B cell (primary cell): Measurements from ENCODE around the gene DEAF1. TPM values are rescaled to one million over a fixed set of nuclear protein-coding genes. Genes with fewer than 3 reads are reported as not detected.

Experiments used
- ATAC-seq: fragments of 200-7000 bp; cut with Tn5 transposase; one replicate; pipeline ENCODE4 v1.10.0; 2021; ENCODE audit warnings: low read depth, mild to moderate bottlenecking, moderate number of reproducible peaks, moderate library complexity
- CTCF ChIA-PET: fragments of 350-600 bp; sonication (Branson Sonifier 250); formaldehyde crosslinking; loops from one replicate; lab custom pipeline; 2021; ENCODE audit warnings: antibody characterized with exemption, inconsistent platforms; lab: Charles Lee
- POLR2A ChIA-PET: fragments of 350-600 bp; sonication (Branson Sonifier 250); formaldehyde crosslinking; loops from one replicate; lab custom pipeline; 2021; ENCODE audit warnings: antibody characterized with exemption; lab: Charles Lee
- DNase-seq: peaks from one replicate; pipeline ENCODE4 v3.0.0; 2013
- H2AFZ ChIP-seq: 2 replicates; pipeline ENCODE4 v1.6.1; 2012; ENCODE audit warnings: mild to moderate bottlenecking, low read depth, low read length; ENCODE audit not compliant: insufficient read depth, poor library complexity, severe bottlenecking
- H3K27ac ChIP-seq, 2 donors: 1 replicate in 1 of 2; 2 replicates in 1 of 2; pipeline ENCODE4 v1.5.1; 2012 to 2013; ENCODE audit warnings: low read length in 2 of 2, mild to moderate bottlenecking in 2 of 2, moderate library complexity in 1 of 2
- H3K27me3 ChIP-seq, 4 experiments: fragments of 200-600 bp in 1 of 4; sonication (generic) in 1 of 4; replicated peaks in 1 of 4; 1 replicate in 2 of 4; 2 replicates in 2 of 4; pipeline versions ENCODE4 v1.6.1 to v1.7.0; 2013 to 2016; ENCODE audit warnings: low read length in 3 of 4, mild to moderate bottlenecking in 2 of 4, mixed read lengths in 1 of 4, moderate library complexity in 1 of 4; ENCODE audit not compliant: insufficient read depth in 4 of 4, control insufficient read depth in 3 of 4; ENCODE audit errors: control extremely low read depth in 1 of 4
- H3K36me3 ChIP-seq, 2 experiments: replicated peaks in 1 of 2; 1 replicate in 1 of 2; 2 replicates in 1 of 2; pipeline versions ENCODE4 v1.6.1 to v1.7.1; 2013; ENCODE audit warnings: low read length in 1 of 2; ENCODE audit not compliant: insufficient read depth in 2 of 2, control insufficient read depth in 1 of 2; ENCODE audit errors: control extremely low read depth in 1 of 2, extremely low read depth in 1 of 2
- H3K4me1 ChIP-seq, 2 donors: fragments of 200-600 bp in 1 of 2; sonication (generic) in 1 of 2; 1 replicate in 1 of 2; 2 replicates in 1 of 2; pipeline versions ENCODE4 v1.5.1 to v1.6.1; 2013 to 2017; ENCODE audit warnings: low read length in 2 of 2; ENCODE audit not compliant: control insufficient read depth in 2 of 2, insufficient read depth in 2 of 2
- H3K4me2 ChIP-seq: replicated peaks from 2 replicates; pipeline ENCODE3; 2012; ENCODE audit warnings: mild to moderate bottlenecking, low read depth, low read length; ENCODE audit not compliant: poor library complexity, severe bottlenecking
- H3K4me3 ChIP-seq, 5 experiments: fragments of 200-600 bp in 1 of 5; sonication (generic) in 1 of 5; 1 replicate in 3 of 5; 2 replicates in 2 of 5; pipeline versions ENCODE4 v1.5.1 to v1.7.0; 2011 to 2016; ENCODE audit warnings: low read length in 4 of 5, mild to moderate bottlenecking in 4 of 5, low read depth in 2 of 5, control low read depth in 1 of 5, moderate library complexity in 1 of 5; ENCODE audit not compliant: insufficient read depth in 1 of 5; ENCODE audit errors: control extremely low read depth in 1 of 5, extremely low read depth in 1 of 5
- H3K79me2 ChIP-seq: fragments of 200-600 bp; sonication (generic); one replicate; pipeline ENCODE4 v1.6.0; 2016; ENCODE audit warnings: low read length; ENCODE audit not compliant: control insufficient read depth, insufficient read depth
- H3K9ac ChIP-seq: fragments of 200-600 bp; sonication (generic); 2 replicates; pipeline ENCODE4 v1.6.1; 2017; ENCODE audit warnings: mild to moderate bottlenecking, low read length, moderate library complexity
- H3K9me3 ChIP-seq, 3 donors: one replicate each; pipeline versions ENCODE4 v1.6.1 to v1.7.1; 2013; ENCODE audit warnings: low read length in 2 of 3; ENCODE audit not compliant: control insufficient read depth in 2 of 3, insufficient read depth in 1 of 3; ENCODE audit errors: control extremely low read depth in 1 of 3
- H4K20me1 ChIP-seq: 2 replicates; pipeline ENCODE4 v1.6.0; 2012; ENCODE audit warnings: mild to moderate bottlenecking, low read length; ENCODE audit not compliant: insufficient read depth, control insufficient read depth, poor library complexity, severe bottlenecking
- H3K27ac Mint-ChIP-seq: one replicate; pipeline ENCODE4 v1.8.0; 2021; ENCODE audit warnings: mixed read lengths
- H3K27me3 Mint-ChIP-seq: one replicate; pipeline ENCODE4 v1.8.0; 2021; ENCODE audit warnings: mixed read lengths
- H3K4me1 Mint-ChIP-seq: one replicate; pipeline ENCODE4 v1.8.0; 2021; ENCODE audit warnings: mixed read lengths
- H3K4me3 Mint-ChIP-seq: one replicate; pipeline ENCODE4 v1.8.0; 2021; ENCODE audit warnings: mixed read lengths
- H3K9me3 Mint-ChIP-seq: one replicate; pipeline ENCODE4 v1.8.0; 2022; ENCODE audit warnings: mixed read lengths; ENCODE audit not compliant: insufficient read depth
- CTCF ChIP-seq: fragments of 200-600 bp; IDR thresholded peaks from one replicate; pipeline ENCODE4 v1.8.0; 2022; ENCODE audit warnings: antibody characterized with exemption, mild to moderate bottlenecking
- EZH2 ChIP-seq: IDR thresholded peaks from 2 replicates; pipeline ENCODE4 v1.6.1; 2012; ENCODE audit warnings: borderline replicate concordance, low read depth, mild to moderate bottlenecking, moderate library complexity, low read length; ENCODE audit not compliant: insufficient read depth, poor library complexity, severe bottlenecking
- WGBS: methylation state at CpG from one replicate; pipeline ENCODE4 v1.1.5; 2013; ENCODE audit warnings: missing lambda C conversion rate; ENCODE audit not compliant: insufficient coverage; 5-methylcytosine and 5-hydroxymethylcytosine counted together
- intact Hi-C: fragments of 100-400 bp; cut with micrococcal nuclease; formaldehyde crosslinking; loops from one replicate; pipeline ENCODE4 v1.10.0; 2022
- polyA plus RNA-seq: library from polyadenylated mRNA; depleted of rRNA; stranded (reverse); fragments of >200 nt; gene quantifications from 2 replicates; pipeline ENCODE4 v1.2.3, GENCODE V29; 2012
- total RNA-seq, 2 donors: library from RNA; stranded (reverse); fragments of 120-200 nt in 1 of 2; gene quantifications; 1 replicate in 1 of 2; 2 replicates in 1 of 2; pipeline versions ENCODE4 v1.2.3 to v1.2.4, GENCODE V29; 2013 to 2022

DEAF1 gene
- total and polyA plus RNA-seq, 2 donors (not counting 1 experiment from before 2014, with no cell fraction given): 31.8 to 53.6 TPM

GRCh38 chr11:699116-699508 is 4.1 kb upstream of the DEAF1 start:
- H3K36me3 ChIP-seq: peaks cover 0 to 19% of the 10 kb centered on the region in 2 experiments
- POLR2A ChIA-PET: no interaction called here
- H3K4me1 Mint-ChIP-seq: peaks cover 25% of the 10 kb centered on the region
- 100% methylated on average over 2 of the region's 7 CpGs for whole genome bisulfite sequencing
- no peak overlapping the region for H2AFZ ChIP-seq
- no peak overlapping the region for H3K9ac ChIP-seq
- H3K27me3 Mint-ChIP-seq: no peaks in the 10 kb centered on the region
- no peak overlapping the region for H3K4me2 ChIP-seq
- no peaks in the 10 kb centered on the region for H3K27me3 ChIP-seq
- no peak for DNase-seq
- no peaks in the 10 kb centered on the region for H3K9me3 ChIP-seq
- H3K79me2 ChIP-seq: peaks cover 9% of the 10 kb centered on the region
- no peak overlapping the region for H3K4me3 ChIP-seq
- no peak for ATAC-seq
- peaks cover 17 to 25% of the 10 kb centered on the region in 2 donors for H3K4me1 ChIP-seq
- H3K27ac Mint-ChIP-seq: peak overlapping the region; percentile 46
- CTCF ChIA-PET: interaction anchor here (0.9 to 1.1 kb wide), 3 partner anchors 13 to 145 kb away, joined by 3 read pairs; no protein-coding TSS in a partner anchor
- no peak overlapping the region for H3K4me3 Mint-ChIP-seq
- peaks cover 2% of the 10 kb centered on the region for H4K20me1 ChIP-seq
- no peak for TF ChIP-seq EZH2
- TF ChIP-seq CTCF: no peak
- H3K27ac ChIP-seq: no peak overlapping the region
- no peaks in the 10 kb centered on the region for H3K9me3 Mint-ChIP-seq
- intact Hi-C loops: loop anchor here (5.0 kb wide), 2 partner anchors 132 to 1703 kb away; partner anchors contain the start of gene TSSC4

GRCh38 chr11:698493-699115 is 3.6 kb upstream of the DEAF1 start:
- H3K4me3 ChIP-seq: no peak overlapping the region
- no peak overlapping the region for H3K4me3 Mint-ChIP-seq
- H3K4me1 ChIP-seq: peaks cover 22 to 30% of the 10 kb centered on the region in 2 donors
- 94% methylated on average over 11 of the region's 17 CpGs for WGBS
- ATAC-seq (no peak), DNase-seq (no peak)
- H3K27ac Mint-ChIP-seq: peak overlapping the region; percentile 95
- H4K20me1 ChIP-seq: peaks cover 7% of the 10 kb centered on the region
- H3K9me3 Mint-ChIP-seq: no peaks in the 10 kb centered on the region
- H3K9me3 ChIP-seq: no peaks in the 10 kb centered on the region
- TF ChIP-seq EZH2 (no peak), CTCF (no peak)
- H3K27ac ChIP-seq: no peak overlapping the region
- ChIA-PET CTCF (interaction anchor here (0.6 to 3.5 kb wide), 4 partner anchors 14 to 144 kb away, joined by 3 to 18 read pairs (median 3); no protein-coding TSS in a partner anchor), POLR2A (interaction anchor here (0.6 kb wide), 1 partner anchor 180 kb away, joined by 5 read pairs; no protein-coding TSS in a partner anchor)
- no peak overlapping the region for H3K9ac ChIP-seq
- no peaks in the 10 kb centered on the region for H3K27me3 Mint-ChIP-seq
- H3K4me2 ChIP-seq: no peak overlapping the region
- H3K27me3 ChIP-seq: no peaks in the 10 kb centered on the region
- H2AFZ ChIP-seq: no peak overlapping the region
- intact Hi-C loops: loop anchor here (5.0 kb wide), 2 partner anchors 131 to 1704 kb away; partner anchors contain the start of gene TSSC4
- H3K4me1 Mint-ChIP-seq: peaks cover 28% of the 10 kb centered on the region
- H3K36me3 ChIP-seq: peaks cover 0 to 19% of the 10 kb centered on the region in 2 experiments
- H3K79me2 ChIP-seq: peaks cover 14% of the 10 kb centered on the region
